Mucosa of rectum (tissue), 2 donors: ENCODE measurements around the gene PAPPA.

Source experiments
- H3K27ac ChIP-seq, 2 donors: one replicate each; pipeline ENCODE4 v1.7.0; 2013; ENCODE audit warnings: inconsistent platforms in 2 of 2, low read depth in 2 of 2, low read length in 2 of 2
- H3K27me3 ChIP-seq, 2 donors: one replicate each; pipeline ENCODE4 v1.7.0; 2013; ENCODE audit warnings: low read length in 2 of 2; ENCODE audit not compliant: control insufficient read depth in 2 of 2, insufficient read depth in 2 of 2
- H3K36me3 ChIP-seq, 2 donors: one replicate each; pipeline ENCODE4 v1.7.0; 2013; ENCODE audit warnings: low read length in 2 of 2; ENCODE audit not compliant: control insufficient read depth in 2 of 2, insufficient read depth in 2 of 2
- H3K4me1 ChIP-seq, 2 donors: one replicate each; pipeline ENCODE4 v1.7.0; 2013; ENCODE audit warnings: low read length in 2 of 2, mild to moderate bottlenecking in 1 of 2; ENCODE audit not compliant: control insufficient read depth in 2 of 2, insufficient read depth in 2 of 2
- H3K4me3 ChIP-seq, 2 donors: one replicate each; pipeline ENCODE4 v1.7.0; 2013; ENCODE audit warnings: low read length in 2 of 2
- H3K9ac ChIP-seq, 2 donors: one replicate each; pipeline ENCODE4 v1.7.0; 2013; ENCODE audit warnings: low read length in 2 of 2, low read depth in 1 of 2, mild to moderate bottlenecking in 1 of 2
- H3K9me3 ChIP-seq, 2 donors: one replicate each; pipeline ENCODE4 v1.7.0; 2013; ENCODE audit warnings: low read length in 2 of 2; ENCODE audit not compliant: control insufficient read depth in 2 of 2
- donor health status: healthy.
- donor health status: Normal muscosa, but diverticular disease.

The PAPPA gene

GRCh38 chr9:116437411-116438370 is 284.1 kb downstream of the PAPPA start:
- Histone ChIP-seq H3K4me1 (no peaks in the 10 kb centered on the region), H3K4me3 (no peak overlapping the region), H3K36me3 (no peaks in the 10 kb centered on the region), H3K27ac (no peak overlapping the region), H3K9me3 (no peaks in the 10 kb centered on the region), H3K9ac (no peak overlapping the region), H3K27me3 (no peaks in the 10 kb centered on the region)

DNA sequence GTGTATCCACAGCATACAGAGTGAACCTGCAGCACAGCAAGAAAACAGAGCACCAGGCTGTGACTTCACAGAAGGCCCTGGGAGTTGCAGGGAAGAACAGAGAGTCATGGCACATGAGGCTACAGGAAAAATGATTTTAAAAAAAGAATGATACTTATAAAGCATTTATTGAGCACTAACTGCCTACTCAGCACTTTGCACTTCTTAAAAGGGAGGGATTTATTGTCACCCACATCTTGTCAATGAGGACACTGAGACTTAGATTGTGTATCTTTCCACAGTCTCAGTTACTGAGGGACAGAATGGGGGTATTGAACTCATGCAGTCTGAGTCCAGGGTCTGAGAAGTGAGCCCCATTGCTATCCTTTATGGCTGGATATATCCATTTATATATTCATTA is 288.9 kb downstream of the PAPPA start:
- H3K4me1 ChIP-seq = no peaks in the 10 kb centered on the region
- no peak overlapping the region for H3K27ac ChIP-seq
- no peaks in the 10 kb centered on the region for H3K27me3 ChIP-seq
- no peak overlapping the region for H3K4me3 ChIP-seq
- no peak overlapping the region for H3K9ac ChIP-seq
- H3K9me3 ChIP-seq = no peaks in the 10 kb centered on the region
- H3K36me3 ChIP-seq = no peaks in the 10 kb centered on the region

DNA sequence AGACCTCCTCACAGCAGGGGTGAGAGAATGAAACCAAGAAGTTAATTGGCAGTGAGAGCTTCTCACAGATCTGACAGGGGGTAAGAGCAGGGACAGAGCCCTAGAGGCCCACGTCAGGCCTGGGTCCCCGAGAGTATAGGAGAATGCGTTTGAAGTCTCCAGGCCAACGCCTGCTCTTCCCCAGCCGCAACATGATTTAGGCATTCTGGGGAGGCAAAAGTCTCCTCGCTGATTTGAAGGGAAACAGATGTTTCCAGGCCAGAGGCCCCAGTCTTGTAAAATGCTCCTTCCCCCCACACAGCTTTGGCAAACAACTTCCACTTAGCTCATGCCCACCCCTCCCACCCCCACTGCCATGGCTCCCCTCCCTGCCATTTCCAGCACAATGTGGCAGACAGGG is 294.3 kb downstream of the PAPPA start:
- Histone ChIP-seq H3K4me3 (no peak overlapping the region), H3K4me1 (no peaks in the 10 kb centered on the region), H3K27me3 (no peaks in the 10 kb centered on the region), H3K27ac (no peak overlapping the region), H3K9me3 (no peaks in the 10 kb centered on the region), H3K36me3 (no peaks in the 10 kb centered on the region), H3K9ac (no peak overlapping the region)

DNA sequence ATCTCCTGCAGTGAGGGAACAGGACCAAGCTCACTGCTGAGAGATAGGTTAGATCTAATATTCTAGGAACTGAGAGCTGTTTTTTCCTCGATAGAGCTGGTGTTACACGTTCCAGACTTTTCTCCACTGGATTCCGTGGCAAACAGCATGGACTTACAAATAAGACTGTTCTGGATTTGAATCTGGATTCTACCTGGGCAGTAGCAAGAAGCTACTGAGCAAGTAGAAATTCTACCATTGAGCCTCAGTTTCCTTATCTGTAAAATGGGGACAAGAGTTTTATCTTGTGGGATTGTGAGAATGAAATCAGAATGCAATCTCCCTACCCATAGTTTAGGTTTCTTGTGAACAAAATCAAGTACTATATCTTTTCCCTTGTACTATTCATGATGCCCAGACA is 294.8 kb downstream of the PAPPA start:
- no peak overlapping the region for H3K4me3 ChIP-seq
- no peaks in the 10 kb centered on the region for H3K27me3 ChIP-seq
- H3K27ac ChIP-seq = no peak overlapping the region
- H3K4me1 ChIP-seq = no peaks in the 10 kb centered on the region
- no peak overlapping the region for H3K9ac ChIP-seq
- H3K9me3 ChIP-seq = no peaks in the 10 kb centered on the region
- H3K36me3 ChIP-seq = no peaks in the 10 kb centered on the region

GRCh38 chr9:116449949-116450348 is 296.4 kb downstream of the PAPPA start:
- H3K9me3 ChIP-seq = no peaks in the 10 kb centered on the region
- no peaks in the 10 kb centered on the region for H3K36me3 ChIP-seq
- no peak overlapping the region for H3K27ac ChIP-seq
- H3K4me3 ChIP-seq = no peak overlapping the region
- H3K9ac ChIP-seq = no peak overlapping the region
- H3K4me1 ChIP-seq = no peaks in the 10 kb centered on the region
- no peaks in the 10 kb centered on the region for H3K27me3 ChIP-seq

GRCh38 chr9:116450378-116451139 is 297.0 kb downstream of the PAPPA start:
- Histone ChIP-seq H3K36me3 (no peaks in the 10 kb centered on the region), H3K9me3 (no peaks in the 10 kb centered on the region), H3K9ac (no peak overlapping the region), H3K27ac (no peak overlapping the region), H3K4me3 (no peak overlapping the region), H3K27me3 (no peaks in the 10 kb centered on the region), H3K4me1 (no peaks in the 10 kb centered on the region)

DNA sequence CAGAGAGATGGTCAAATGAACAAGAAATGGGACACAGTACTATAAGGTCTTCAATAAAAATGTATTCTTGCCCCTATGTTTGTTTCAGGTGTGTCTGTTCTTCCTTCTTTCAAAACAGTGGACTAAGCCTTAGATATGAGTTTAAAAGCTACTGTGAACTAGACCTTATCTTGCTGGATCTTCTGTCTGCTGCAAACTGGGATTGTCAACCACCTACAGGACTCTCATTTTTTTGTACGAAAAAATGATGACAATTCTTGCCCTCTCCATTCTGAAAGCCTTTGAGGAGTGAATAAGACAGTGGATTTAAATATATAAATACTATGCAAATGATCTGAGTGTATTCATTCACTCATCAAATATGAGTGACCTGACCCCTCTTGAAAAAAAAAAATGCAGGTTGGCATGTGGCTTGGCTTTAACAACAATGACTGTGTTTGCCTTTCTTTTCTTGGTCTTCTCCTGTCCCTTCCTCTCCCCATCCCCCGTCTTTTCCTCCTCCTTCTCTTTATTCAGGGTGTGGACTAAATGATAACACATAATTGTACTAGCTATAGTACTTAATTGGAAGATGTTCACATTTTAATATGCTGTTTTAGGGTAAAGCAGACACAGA is 298.0 kb downstream of the PAPPA start:
- Histone ChIP-seq H3K27ac (no peak overlapping the region), H3K9ac (no peak overlapping the region), H3K4me1 (no peaks in the 10 kb centered on the region), H3K9me3 (peaks cover 0 to 4% of the 10 kb centered on the region in 2 donors), H3K4me3 (no peak overlapping the region), H3K36me3 (no peaks in the 10 kb centered on the region), H3K27me3 (no peaks in the 10 kb centered on the region)
